Measurements from ENCODE around the gene MANBA.

DNA sequence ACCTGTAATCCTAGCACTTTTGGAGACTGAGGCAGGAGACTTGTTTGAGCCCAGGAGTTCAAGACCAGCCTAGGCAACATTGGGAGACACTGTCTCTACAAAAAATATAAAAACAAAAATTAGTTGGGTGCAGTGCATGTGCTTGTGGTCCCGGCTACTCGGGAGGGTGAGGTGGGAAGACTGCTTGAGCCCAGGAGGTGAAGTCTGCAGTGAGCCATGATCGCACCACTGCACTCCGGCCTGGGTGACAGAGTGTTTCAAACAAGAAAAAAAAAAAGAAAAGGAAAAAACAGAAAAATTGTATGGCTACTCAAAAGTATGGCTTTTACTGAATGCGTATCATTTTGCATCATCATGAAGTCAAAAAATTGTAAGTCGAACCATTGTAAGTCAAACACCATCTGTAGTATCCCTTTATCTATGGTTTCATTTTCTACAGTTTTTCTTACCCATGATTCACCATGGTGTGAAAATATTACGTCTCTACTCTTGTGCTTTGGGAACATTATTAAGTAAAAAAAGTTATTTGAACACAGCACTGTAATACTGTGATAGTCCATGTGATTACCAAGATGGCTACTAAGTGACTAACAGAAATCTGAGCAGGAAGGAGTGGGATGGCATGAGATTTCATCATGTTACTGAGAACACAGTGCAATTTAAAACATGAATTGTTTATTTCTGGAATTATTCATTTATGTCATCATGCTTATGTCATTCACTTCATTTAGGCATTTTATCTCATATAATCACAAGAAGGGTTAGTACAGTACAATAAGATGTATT lies 26.5 kb upstream of the MANBA start:
- TF ChIP-seq, protein P1, sequence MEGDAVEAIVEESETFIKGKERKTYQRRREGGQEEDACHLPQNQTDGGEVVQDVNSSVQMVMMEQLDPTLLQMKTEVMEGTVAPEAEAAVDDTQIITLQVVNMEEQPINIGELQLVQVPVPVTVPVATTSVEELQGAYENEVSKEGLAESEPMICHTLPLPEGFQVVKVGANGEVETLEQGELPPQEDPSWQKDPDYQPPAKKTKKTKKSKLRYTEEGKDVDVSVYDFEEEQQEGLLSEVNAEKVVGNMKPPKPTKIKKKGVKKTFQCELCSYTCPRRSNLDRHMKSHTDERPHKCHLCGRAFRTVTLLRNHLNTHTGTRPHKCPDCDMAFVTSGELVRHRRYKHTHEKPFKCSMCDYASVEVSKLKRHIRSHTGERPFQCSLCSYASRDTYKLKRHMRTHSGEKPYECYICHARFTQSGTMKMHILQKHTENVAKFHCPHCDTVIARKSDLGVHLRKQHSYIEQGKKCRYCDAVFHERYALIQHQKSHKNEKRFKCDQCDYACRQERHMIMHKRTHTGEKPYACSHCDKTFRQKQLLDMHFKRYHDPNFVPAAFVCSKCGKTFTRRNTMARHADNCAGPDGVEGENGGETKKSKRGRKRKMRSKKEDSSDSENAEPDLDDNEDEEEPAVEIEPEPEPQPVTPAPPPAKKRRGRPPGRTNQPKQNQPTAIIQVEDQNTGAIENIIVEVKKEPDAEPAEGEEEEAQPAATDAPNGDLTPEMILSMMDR (IDR thresholded peaks at IDR 0.05; ENCODE audit: insufficient read depth, low read length, poor library complexity, severe bottlenecking): no peak
- no peak for TF ChIP-seq EZH2phosphoT487 (conservative IDR thresholded peaks at IDR 0.05; ENCODE audit: low read length)
